Stomach (tissue), 4 donors: Measurements from ENCODE around the gene EEFSEC.

Source experiments
- CTCF ChIP-seq, 7 experiments: fragments of 450-650 bp in 4 of 7; fragments of 200-600 bp in 3 of 7; sonication (generic) in 3 of 7; IDR thresholded peaks; one replicate each; pipeline ENCODE4 v1.5.1; 2016 to 2019; ENCODE audit warnings: antibody characterized with exemption in 7 of 7, control low read depth in 2 of 7, mild to moderate bottlenecking in 1 of 7
- POLR2A ChIP-seq, 4 donors: fragments of 450-650 bp; IDR thresholded peaks; one replicate each; pipeline ENCODE4 v1.6.1; 2016; ENCODE audit warnings: antibody characterized with exemption in 4 of 4, control low read depth in 2 of 4, mild to moderate bottlenecking in 1 of 4, moderate library complexity in 1 of 4
- POLR2AphosphoS5 ChIP-seq, 3 donors: sonication (generic); formaldehyde crosslinking; IDR thresholded peaks; one replicate each; pipeline ENCODE4 v1.6.1; 2016; ENCODE audit warnings: antibody characterized with exemption in 3 of 3

DNA sequence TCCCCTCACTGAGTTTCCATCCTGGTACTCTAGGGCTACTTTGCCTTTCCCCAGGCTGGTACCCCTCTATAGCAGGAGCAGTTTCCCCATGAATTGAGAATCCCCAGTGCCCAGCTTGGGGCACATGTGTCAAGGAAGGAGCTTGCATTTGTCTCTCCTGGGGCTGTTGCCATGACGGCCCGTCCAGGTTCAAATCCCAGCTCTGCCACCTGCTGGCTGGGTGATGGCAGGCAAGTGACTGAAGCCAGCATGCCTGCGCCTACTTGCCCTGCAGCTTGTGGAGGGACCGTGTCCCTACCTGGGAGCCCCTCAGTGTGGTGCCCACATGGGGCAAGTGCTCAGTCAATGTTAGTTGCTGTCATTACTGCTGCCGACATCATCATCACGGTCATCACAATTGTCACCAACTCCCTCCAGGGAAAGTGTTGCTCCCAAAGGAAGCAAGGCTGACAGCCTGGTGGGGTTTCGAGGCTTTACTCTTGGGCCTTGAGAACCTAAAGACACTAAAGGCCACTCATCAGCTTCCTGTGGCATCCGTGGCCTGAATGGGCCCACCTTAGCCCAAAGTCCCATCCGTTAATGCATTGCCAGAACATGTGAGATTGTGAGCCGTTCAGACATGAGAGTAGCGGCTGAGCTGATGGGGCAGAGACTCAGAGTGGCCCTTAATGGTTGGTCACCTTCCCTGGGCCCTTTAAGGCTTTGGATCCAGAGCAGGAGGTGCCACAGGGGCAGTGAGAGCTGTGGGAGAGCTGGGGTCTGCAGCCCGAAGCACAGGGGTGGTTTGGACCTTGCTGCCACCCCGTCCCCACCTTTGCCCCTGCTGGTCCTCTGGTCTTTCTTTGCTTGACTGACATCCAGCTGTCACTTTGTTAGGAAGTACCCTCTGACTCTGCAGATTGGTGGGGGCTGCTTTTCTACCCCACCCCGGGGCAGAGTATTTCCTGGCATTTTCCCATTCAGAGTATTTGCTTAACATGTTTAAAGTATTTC, 169.0 kb downstream of the EEFSEC start:
- peak in 5 of 7 experiments; percentile 26 to 57 (median 52) for TF ChIP-seq CTCF (IDR thresholded peaks at IDR 0.05)
- no peak for TF ChIP-seq POLR2A (IDR thresholded peaks at IDR 0.05)
- no peak for TF ChIP-seq POLR2AphosphoS5 (IDR thresholded peaks at IDR 0.05)
